ENCODE measurements around the gene NEMF.

- TF ChIP-seq CTCF (IDR thresholded peaks at IDR 0.05) (no peak), POLR2A (IDR thresholded peaks at IDR 0.05) (no peak), EP300 (IDR thresholded peaks at IDR 0.05) (no peak), POLR2AphosphoS5 (IDR thresholded peaks at IDR 0.05) (no peak)
Observed at GRCh38 chr14:49774106-49774505, 78.5 kb downstream of the NEMF start.
